WTC11 (cell line): ENCODE results near the gene PADI1. TPM values are rescaled to one million over a fixed set of nuclear protein-coding genes. Genes with fewer than 3 reads are reported as not detected.

Experiments
- ATAC-seq: fragments of 200-7000 bp; cut with Tn5 transposase; 2 replicates; pipeline ENCODE4 v1.10.0; 2021; ENCODE audit warnings: mild to moderate bottlenecking, moderate library complexity
- CTCF ChIA-PET: fragments of 300-600 bp; sonication (Branson Sonifier 250); formaldehyde crosslinking; loops from one replicate; lab custom pipeline; 2021; ENCODE audit warnings: antibody characterized with exemption; lab: Charles Lee
- POLR2A ChIA-PET: fragments of 350-600 bp; sonication (Branson Sonifier 250); formaldehyde crosslinking; loops from one replicate; lab custom pipeline; 2021; ENCODE audit warnings: antibody characterized with exemption; lab: Charles Lee
- DNase-seq: peaks from one replicate; pipeline ENCODE4 v3.0.0; 2021; ENCODE audit warnings: low spot score
- H3K27ac Mint-ChIP-seq: 2 replicates; pipeline ENCODE4 v1.8.0; 2021; ENCODE audit warnings: mixed read lengths
- H3K27me3 Mint-ChIP-seq: 2 replicates; pipeline ENCODE4 v1.8.0; 2021; ENCODE audit warnings: low read depth, mild to moderate bottlenecking, moderate library complexity, mixed read lengths
- H3K36me3 Mint-ChIP-seq: 2 replicates; pipeline ENCODE4 v1.8.0; 2021; ENCODE audit warnings: mixed read lengths
- H3K4me1 Mint-ChIP-seq: 2 replicates; pipeline ENCODE4 v1.8.0; 2022; ENCODE audit warnings: mixed read lengths
- H3K4me3 Mint-ChIP-seq: 2 replicates; pipeline ENCODE4 v1.8.0; 2021; ENCODE audit warnings: mild to moderate bottlenecking, moderate library complexity, mixed read lengths
- H3K9me3 Mint-ChIP-seq: 2 replicates; pipeline ENCODE4 v1.8.0; 2021; ENCODE audit warnings: mixed read lengths
- CBFB ChIP-seq: sonication (generic); formaldehyde crosslinking; IDR thresholded peaks from 2 replicates; pipeline ENCODE4 v1.8.1; 2022; ENCODE audit warnings: mild to moderate bottlenecking, low read depth, missing genetic modification reagents
- CDX4 ChIP-seq: fragments of 250-450 bp; sonication (Bioruptor Pico); IDR thresholded peaks from 2 replicates; pipeline ENCODE4 v1.9.0; 2021; ENCODE audit warnings: moderate library complexity, mild to moderate bottlenecking, inconsistent platforms, borderline replicate concordance
- CREB1 ChIP-seq: sonication (generic); formaldehyde crosslinking; IDR thresholded peaks from 2 replicates; pipeline ENCODE4 v1.8.0; 2023; ENCODE audit warnings: mild to moderate bottlenecking, missing genetic modification reagents
- CREM ChIP-seq: sonication (generic); formaldehyde crosslinking; IDR thresholded peaks from 2 replicates; pipeline ENCODE4 v1.8.1; 2022; ENCODE audit warnings: mild to moderate bottlenecking, missing genetic modification reagents, moderate library complexity
- E2F1 ChIP-seq: sonication (generic); formaldehyde crosslinking; IDR thresholded peaks from 2 replicates; pipeline ENCODE4 v1.8.0; 2022; ENCODE audit warnings: mild to moderate bottlenecking, missing genetic modification reagents
- IRF2 ChIP-seq: sonication (generic); formaldehyde crosslinking; IDR thresholded peaks from 2 replicates; pipeline ENCODE4 v1.8.0; 2022; ENCODE audit warnings: low read depth, missing genetic modification reagents, borderline replicate concordance
- JAZF1 ChIP-seq: fragments of 250-450 bp; sonication (Bioruptor Pico); IDR thresholded peaks from 2 replicates; pipeline ENCODE4 v1.9.0; 2021; ENCODE audit warnings: moderate library complexity, mild to moderate bottlenecking, inconsistent platforms
- JUN ChIP-seq: sonication (generic); formaldehyde crosslinking; IDR thresholded peaks from 2 replicates; pipeline ENCODE4 v1.8.0; 2023; ENCODE audit warnings: mild to moderate bottlenecking, missing genetic modification reagents
- MAX ChIP-seq: sonication (generic); formaldehyde crosslinking; IDR thresholded peaks from 2 replicates; pipeline ENCODE4 v1.8.0; 2022; ENCODE audit warnings: mild to moderate bottlenecking, missing genetic modification reagents
- MLX ChIP-seq: sonication (generic); formaldehyde crosslinking; IDR thresholded peaks from 2 replicates; pipeline ENCODE4 v1.8.1; 2023; ENCODE audit warnings: mild to moderate bottlenecking, missing genetic modification reagents, moderate library complexity
- MYBL2 ChIP-seq: sonication (generic); formaldehyde crosslinking; IDR thresholded peaks from 2 replicates; pipeline ENCODE4 v1.8.1; 2023; ENCODE audit warnings: mild to moderate bottlenecking, moderate library complexity, missing genetic modification reagents
- NFYB ChIP-seq: sonication (generic); formaldehyde crosslinking; conservative IDR thresholded peaks from 2 replicates; pipeline ENCODE4 v1.8.0; 2022; ENCODE audit warnings: low read depth, missing genetic modification reagents
- NR2C2 ChIP-seq: sonication (generic); formaldehyde crosslinking; IDR thresholded peaks from 2 replicates; pipeline ENCODE4 v1.8.0; 2022; ENCODE audit warnings: mild to moderate bottlenecking, missing genetic modification reagents
- TCF7 ChIP-seq: sonication (generic); formaldehyde crosslinking; IDR thresholded peaks from 2 replicates; pipeline ENCODE4 v1.8.0; 2022; ENCODE audit warnings: mild to moderate bottlenecking, low read depth, missing genetic modification reagents, moderate library complexity
- ZMAT4 ChIP-seq: fragments of 250-450 bp; sonication (Bioruptor Pico); IDR thresholded peaks from 2 replicates; pipeline ENCODE4 v1.9.0; 2021; ENCODE audit warnings: mild to moderate bottlenecking
- ZNF219 ChIP-seq: sonication (generic); formaldehyde crosslinking; IDR thresholded peaks from 2 replicates; pipeline ENCODE4 v1.8.0; 2023; ENCODE audit warnings: missing genetic modification reagents, mild to moderate bottlenecking, borderline replicate concordance
- ZNF232 ChIP-seq: sonication (generic); formaldehyde crosslinking; IDR thresholded peaks from 2 replicates; pipeline ENCODE4 v1.8.0; 2022; ENCODE audit warnings: mild to moderate bottlenecking, missing genetic modification reagents
- total RNA-seq: library from RNA; stranded (reverse); gene quantifications from 3 replicates; pipeline ENCODE4 v1.2.3, GENCODE V29; 2021
- TF ChIP-seq, protein P1 (sequence below): fragments of 250-450 bp; sonication (Bioruptor Pico); IDR thresholded peaks from 2 replicates; pipeline ENCODE4 v1.9.0; 2021; ENCODE audit warnings: mild to moderate bottlenecking, borderline replicate concordance
- TF ChIP-seq, protein P2 (sequence below): sonication (generic); formaldehyde crosslinking; IDR thresholded peaks from 2 replicates; pipeline ENCODE4 v1.8.1; 2023; ENCODE audit warnings: mild to moderate bottlenecking, missing genetic modification reagents
- TF ChIP-seq, protein P3 (sequence below): sonication (generic); formaldehyde crosslinking; conservative IDR thresholded peaks from 2 replicates; pipeline ENCODE4 v1.8.1; 2022; ENCODE audit warnings: mild to moderate bottlenecking, missing genetic modification reagents
- TF ChIP-seq, protein P4 (sequence below): sonication (generic); formaldehyde crosslinking; conservative IDR thresholded peaks from 2 replicates; pipeline ENCODE4 v1.8.1; 2023; ENCODE audit warnings: mild to moderate bottlenecking, low read depth, missing genetic modification reagents, moderate library complexity

PADI1 gene
- total RNA-seq, 1 experiment from 2014 or later: 0.15 TPM

DNA sequence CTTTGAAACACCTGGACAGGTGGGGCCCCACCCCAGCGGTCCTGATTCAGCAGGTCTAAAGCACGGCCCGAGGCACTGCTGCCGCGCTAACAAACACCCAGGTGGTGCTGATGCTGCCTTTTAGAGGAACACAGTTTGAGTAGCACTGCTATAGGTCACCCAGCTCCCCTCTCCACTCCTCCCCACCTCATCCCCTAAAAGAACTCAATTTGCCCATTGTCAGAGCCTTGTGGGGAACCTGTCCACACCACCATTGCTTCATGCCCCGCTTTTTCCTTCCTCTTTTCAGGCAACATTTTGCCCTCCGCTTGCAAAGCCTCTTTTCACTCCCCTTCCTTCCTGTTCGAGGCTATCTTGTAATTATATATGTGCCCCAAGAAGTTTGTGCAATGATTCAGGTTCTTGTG is 76.8 kb downstream of the PADI1 start (continued):
- TF ChIP-seq, protein P1, sequence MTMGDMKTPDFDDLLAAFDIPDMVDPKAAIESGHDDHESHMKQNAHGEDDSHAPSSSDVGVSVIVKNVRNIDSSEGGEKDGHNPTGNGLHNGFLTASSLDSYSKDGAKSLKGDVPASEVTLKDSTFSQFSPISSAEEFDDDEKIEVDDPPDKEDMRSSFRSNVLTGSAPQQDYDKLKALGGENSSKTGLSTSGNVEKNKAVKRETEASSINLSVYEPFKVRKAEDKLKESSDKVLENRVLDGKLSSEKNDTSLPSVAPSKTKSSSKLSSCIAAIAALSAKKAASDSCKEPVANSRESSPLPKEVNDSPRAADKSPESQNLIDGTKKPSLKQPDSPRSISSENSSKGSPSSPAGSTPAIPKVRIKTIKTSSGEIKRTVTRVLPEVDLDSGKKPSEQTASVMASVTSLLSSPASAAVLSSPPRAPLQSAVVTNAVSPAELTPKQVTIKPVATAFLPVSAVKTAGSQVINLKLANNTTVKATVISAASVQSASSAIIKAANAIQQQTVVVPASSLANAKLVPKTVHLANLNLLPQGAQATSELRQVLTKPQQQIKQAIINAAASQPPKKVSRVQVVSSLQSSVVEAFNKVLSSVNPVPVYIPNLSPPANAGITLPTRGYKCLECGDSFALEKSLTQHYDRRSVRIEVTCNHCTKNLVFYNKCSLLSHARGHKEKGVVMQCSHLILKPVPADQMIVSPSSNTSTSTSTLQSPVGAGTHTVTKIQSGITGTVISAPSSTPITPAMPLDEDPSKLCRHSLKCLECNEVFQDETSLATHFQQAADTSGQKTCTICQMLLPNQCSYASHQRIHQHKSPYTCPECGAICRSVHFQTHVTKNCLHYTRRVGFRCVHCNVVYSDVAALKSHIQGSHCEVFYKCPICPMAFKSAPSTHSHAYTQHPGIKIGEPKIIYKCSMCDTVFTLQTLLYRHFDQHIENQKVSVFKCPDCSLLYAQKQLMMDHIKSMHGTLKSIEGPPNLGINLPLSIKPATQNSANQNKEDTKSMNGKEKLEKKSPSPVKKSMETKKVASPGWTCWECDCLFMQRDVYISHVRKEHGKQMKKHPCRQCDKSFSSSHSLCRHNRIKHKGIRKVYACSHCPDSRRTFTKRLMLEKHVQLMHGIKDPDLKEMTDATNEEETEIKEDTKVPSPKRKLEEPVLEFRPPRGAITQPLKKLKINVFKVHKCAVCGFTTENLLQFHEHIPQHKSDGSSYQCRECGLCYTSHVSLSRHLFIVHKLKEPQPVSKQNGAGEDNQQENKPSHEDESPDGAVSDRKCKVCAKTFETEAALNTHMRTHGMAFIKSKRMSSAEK (CRISPR knock-in tag): no peak
- TF ChIP-seq, all 79 proteins: peak for 0

GRCh38 chr1:17282836-17283235 is 77.9 kb downstream of the PADI1 start:
- H3K4me1 Mint-ChIP-seq: no peaks in the 10 kb centered on the region
- ATAC-seq (no peak), DNase-seq (no peak)
- TF ChIP-seq CBFB (CRISPR knock-in tag) (no peak), MAX (CRISPR knock-in tag) (no peak), NR2C2 (CRISPR knock-in tag) (no peak), TCF7 (CRISPR knock-in tag) (no peak), IRF2 (CRISPR knock-in tag) (no peak), CDX4 (CRISPR knock-in tag) (no peak), JUN (CRISPR knock-in tag) (no peak), ZNF219 (no peak), JAZF1 (CRISPR knock-in tag) (no peak), E2F1 (no peak), CREB1 (CRISPR knock-in tag) (no peak), CREM (CRISPR knock-in tag) (no peak), ZMAT4 (CRISPR knock-in tag) (no peak), MLX (CRISPR knock-in tag) (no peak), ZNF232 (no peak), MYBL2 (CRISPR knock-in tag) (no peak), NFYB (CRISPR knock-in tag) (no peak)
- TF ChIP-seq, protein P2, sequence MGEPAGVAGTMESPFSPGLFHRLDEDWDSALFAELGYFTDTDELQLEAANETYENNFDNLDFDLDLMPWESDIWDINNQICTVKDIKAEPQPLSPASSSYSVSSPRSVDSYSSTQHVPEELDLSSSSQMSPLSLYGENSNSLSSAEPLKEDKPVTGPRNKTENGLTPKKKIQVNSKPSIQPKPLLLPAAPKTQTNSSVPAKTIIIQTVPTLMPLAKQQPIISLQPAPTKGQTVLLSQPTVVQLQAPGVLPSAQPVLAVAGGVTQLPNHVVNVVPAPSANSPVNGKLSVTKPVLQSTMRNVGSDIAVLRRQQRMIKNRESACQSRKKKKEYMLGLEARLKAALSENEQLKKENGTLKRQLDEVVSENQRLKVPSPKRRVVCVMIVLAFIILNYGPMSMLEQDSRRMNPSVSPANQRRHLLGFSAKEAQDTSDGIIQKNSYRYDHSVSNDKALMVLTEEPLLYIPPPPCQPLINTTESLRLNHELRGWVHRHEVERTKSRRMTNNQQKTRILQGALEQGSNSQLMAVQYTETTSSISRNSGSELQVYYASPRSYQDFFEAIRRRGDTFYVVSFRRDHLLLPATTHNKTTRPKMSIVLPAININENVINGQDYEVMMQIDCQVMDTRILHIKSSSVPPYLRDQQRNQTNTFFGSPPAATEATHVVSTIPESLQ (CRISPR knock-in tag): no peak
- TF ChIP-seq, protein P3, sequence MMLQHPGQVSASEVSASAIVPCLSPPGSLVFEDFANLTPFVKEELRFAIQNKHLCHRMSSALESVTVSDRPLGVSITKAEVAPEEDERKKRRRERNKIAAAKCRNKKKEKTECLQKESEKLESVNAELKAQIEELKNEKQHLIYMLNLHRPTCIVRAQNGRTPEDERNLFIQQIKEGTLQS: no peak
- TF ChIP-seq, protein P4, sequence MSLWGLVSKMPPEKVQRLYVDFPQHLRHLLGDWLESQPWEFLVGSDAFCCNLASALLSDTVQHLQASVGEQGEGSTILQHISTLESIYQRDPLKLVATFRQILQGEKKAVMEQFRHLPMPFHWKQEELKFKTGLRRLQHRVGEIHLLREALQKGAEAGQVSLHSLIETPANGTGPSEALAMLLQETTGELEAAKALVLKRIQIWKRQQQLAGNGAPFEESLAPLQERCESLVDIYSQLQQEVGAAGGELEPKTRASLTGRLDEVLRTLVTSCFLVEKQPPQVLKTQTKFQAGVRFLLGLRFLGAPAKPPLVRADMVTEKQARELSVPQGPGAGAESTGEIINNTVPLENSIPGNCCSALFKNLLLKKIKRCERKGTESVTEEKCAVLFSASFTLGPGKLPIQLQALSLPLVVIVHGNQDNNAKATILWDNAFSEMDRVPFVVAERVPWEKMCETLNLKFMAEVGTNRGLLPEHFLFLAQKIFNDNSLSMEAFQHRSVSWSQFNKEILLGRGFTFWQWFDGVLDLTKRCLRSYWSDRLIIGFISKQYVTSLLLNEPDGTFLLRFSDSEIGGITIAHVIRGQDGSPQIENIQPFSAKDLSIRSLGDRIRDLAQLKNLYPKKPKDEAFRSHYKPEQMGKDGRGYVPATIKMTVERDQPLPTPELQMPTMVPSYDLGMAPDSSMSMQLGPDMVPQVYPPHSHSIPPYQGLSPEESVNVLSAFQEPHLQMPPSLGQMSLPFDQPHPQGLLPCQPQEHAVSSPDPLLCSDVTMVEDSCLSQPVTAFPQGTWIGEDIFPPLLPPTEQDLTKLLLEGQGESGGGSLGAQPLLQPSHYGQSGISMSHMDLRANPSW: no peak
- H3K36me3 Mint-ChIP-seq: no peaks in the 10 kb centered on the region
- H3K27me3 Mint-ChIP-seq: no peaks in the 10 kb centered on the region
- ChIA-PET POLR2A (no interaction called here), CTCF (no interaction called here)
- no peak overlapping the region for H3K27ac Mint-ChIP-seq
- H3K4me3 Mint-ChIP-seq: no peak overlapping the region
- H3K9me3 Mint-ChIP-seq: 0 out of 2 replicates have a peak, but pooled peaks cover 3% of the 10 kb centered on the region
